ENCODE data around the gene PILRA.

DNA sequence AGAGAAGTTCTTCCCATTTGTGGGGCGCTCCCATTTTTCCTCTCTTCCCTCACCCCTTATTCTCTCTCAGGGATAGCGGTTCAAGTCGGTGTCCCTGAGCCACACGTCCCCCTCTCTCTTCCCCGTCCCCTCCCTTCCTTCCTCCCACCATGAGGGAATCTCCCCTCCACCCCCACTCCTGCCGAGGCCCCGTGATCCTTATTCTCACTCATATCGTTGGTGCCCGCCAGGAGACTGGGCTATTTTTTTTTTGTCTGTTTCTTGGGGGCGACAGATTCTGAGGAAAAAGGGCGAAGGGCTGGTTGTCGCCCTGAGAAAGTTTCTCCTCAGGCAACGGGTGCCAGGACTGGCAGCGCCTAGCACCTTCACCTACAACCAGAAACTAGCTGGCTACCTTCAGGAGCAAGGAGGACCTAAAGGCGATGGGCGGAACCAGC is 54.5 kb downstream of the PILRA start:
- no peak for TF ChIP-seq RFX5 (IDR thresholded peaks at IDR 0.05; ENCODE audit: borderline replicate concordance, low read depth, low read length)
- TF ChIP-seq POLR2A (IDR thresholded peaks at IDR 0.05; ENCODE audit: control extremely low read depth in 1 of 2, low read depth in 2 of 2, low read length in 2 of 2), result no peak
- TF ChIP-seq SP1 (IDR thresholded peaks at IDR 0.05; ENCODE audit: low read depth, low read length), result no peak
- TF ChIP-seq JUND (IDR thresholded peaks at IDR 0.05; ENCODE audit: low read length), result no peak
- TF ChIP-seq EP300 (IDR thresholded peaks at IDR 0.05; ENCODE audit: borderline replicate concordance in 1 of 2, low read depth in 2 of 2, low read length in 2 of 2), result no peak
- TF ChIP-seq, protein P1, sequence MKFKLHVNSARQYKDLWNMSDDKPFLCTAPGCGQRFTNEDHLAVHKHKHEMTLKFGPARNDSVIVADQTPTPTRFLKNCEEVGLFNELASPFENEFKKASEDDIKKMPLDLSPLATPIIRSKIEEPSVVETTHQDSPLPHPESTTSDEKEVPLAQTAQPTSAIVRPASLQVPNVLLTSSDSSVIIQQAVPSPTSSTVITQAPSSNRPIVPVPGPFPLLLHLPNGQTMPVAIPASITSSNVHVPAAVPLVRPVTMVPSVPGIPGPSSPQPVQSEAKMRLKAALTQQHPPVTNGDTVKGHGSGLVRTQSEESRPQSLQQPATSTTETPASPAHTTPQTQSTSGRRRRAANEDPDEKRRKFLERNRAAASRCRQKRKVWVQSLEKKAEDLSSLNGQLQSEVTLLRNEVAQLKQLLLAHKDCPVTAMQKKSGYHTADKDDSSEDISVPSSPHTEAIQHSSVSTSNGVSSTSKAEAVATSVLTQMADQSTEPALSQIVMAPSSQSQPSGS (IDR thresholded peaks at IDR 0.05; ENCODE audit: low read length), result no peak
- TF ChIP-seq CTCF (IDR thresholded peaks at IDR 0.05; ENCODE audit: control extremely low read depth in 1 of 3, insufficient read depth in 1 of 3, low read depth in 1 of 3, low read length in 3 of 3), result no peak; a peak in 1 of 4 replicates
- TF ChIP-seq MAX (IDR thresholded peaks at IDR 0.05), result no peak
- TF ChIP-seq YY1 (IDR thresholded peaks at IDR 0.05; ENCODE audit: low read depth, low read length), result no peak
- TF ChIP-seq CEBPB (IDR thresholded peaks at IDR 0.05; ENCODE audit: low read depth, low read length), result no peak
- no peak for TF ChIP-seq RAD21 (IDR thresholded peaks at IDR 0.05 in 1 of 2, conservative IDR thresholded peaks at IDR 0.05 in 1 of 2; ENCODE audit: low read depth in 2 of 2, low read length in 2 of 2)
